ENCODE measurements around the gene TMEM238. TPM values are rescaled to one million over a fixed set of nuclear protein-coding genes. Genes with fewer than 3 reads are reported as not detected.

Gene TMEM238
- total RNA-seq, 1 experiment from 2014 or later: 1.0 TPM

DNA sequence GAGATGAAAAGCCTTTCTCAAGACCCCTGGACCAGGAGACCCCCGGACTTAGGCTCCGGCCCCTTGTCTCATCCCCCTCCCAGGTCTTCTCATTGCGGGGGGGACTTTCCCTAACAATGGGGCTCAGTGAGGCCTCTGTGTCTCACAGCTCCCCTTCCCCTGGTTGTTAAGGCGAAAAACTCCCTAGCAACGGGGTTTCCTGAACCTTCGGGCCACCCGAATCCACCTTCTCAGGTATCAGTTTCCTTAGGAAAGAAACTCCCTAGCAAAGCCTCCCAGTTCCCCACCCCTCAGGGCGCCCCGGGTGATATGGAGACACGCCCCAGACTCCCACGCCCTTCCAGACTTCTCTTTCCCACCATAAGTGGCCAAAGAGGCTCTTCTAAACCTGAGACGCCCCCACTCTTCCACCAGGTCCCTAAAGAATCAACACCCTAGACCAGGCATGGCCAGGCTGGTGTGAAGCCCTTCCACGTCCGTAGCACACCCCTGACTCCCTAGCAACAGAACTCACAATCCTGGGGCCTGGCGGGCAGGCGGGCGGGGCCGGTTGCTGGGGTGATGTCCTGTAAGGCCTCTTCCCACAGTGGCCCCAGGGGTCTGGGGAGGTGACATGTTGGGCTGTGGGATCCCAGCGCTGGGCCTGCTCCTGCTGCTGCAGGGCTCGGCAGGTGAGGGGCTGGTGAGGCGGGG, 7.7 kb downstream of the TMEM238 start, which contains the start of gene TMEM190:
Gene TMEM190, plus strand, starts transcription at position 586 of the 693 bp plus-strand sequence. Its CDS starts 28 bp downstream, at position 614.
- no peaks in the 10 kb centered on the region for H3K36me3 ChIP-seq (replicated peaks; ENCODE audit: control insufficient read depth, insufficient read depth, low read length)
- H3K4me3 ChIP-seq (ENCODE audit: insufficient read depth, low read depth, low read length): peak within 1 kb of the TSS; percentile 43
- peaks cover 20% of the 10 kb centered on the region for H3K27me3 ChIP-seq (ENCODE audit: control insufficient read depth, insufficient read depth, low read length)
- peak; percentile 84 for DNase-seq

DNA sequence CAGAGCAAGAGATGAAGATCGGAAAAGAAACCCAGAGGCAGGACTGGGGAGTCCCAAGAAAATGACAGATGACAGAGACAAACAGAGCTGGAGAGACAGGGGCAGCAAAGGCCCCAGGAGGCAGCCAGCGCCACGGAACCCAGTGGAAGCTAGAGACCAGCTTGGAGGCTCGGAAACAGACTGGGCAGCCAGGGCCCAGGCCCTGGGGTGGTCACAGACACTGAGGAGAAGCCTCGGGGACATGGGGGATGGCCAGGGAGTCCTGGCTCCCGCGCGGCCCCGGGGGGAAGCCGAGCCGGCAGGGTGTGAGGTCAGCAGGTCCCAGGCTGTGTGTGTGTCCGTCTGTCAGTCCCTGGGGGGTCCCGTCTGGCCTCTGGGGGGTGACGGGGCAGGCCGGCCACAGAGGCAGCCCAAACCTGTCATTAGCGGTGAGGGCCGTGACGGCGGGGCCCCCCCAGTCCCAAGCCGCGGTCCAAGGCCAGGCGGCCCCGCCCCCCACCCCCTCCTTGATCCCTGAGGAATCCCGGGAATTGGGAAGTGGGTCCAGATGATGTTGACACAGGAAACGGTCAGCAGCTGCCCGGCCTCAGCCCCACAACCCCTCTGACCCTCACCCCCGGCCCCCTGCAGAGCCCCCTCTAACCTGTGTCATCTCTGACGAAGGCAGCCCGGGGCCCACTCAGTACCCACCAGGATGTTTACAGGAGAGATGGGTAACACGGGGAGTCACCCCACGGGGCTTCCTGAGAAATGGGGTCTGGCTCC, 9.9 kb downstream of the TMEM238 start:
- no peaks in the 10 kb centered on the region for H3K36me3 ChIP-seq (replicated peaks; ENCODE audit: control insufficient read depth, insufficient read depth, low read length)
- H3K27me3 ChIP-seq (ENCODE audit: control insufficient read depth, insufficient read depth, low read length): peaks cover 36% of the 10 kb centered on the region
- peak; percentile 88 for DNase-seq
- H3K4me3 ChIP-seq (ENCODE audit: insufficient read depth, low read depth, low read length): no peak overlapping the region

DNA sequence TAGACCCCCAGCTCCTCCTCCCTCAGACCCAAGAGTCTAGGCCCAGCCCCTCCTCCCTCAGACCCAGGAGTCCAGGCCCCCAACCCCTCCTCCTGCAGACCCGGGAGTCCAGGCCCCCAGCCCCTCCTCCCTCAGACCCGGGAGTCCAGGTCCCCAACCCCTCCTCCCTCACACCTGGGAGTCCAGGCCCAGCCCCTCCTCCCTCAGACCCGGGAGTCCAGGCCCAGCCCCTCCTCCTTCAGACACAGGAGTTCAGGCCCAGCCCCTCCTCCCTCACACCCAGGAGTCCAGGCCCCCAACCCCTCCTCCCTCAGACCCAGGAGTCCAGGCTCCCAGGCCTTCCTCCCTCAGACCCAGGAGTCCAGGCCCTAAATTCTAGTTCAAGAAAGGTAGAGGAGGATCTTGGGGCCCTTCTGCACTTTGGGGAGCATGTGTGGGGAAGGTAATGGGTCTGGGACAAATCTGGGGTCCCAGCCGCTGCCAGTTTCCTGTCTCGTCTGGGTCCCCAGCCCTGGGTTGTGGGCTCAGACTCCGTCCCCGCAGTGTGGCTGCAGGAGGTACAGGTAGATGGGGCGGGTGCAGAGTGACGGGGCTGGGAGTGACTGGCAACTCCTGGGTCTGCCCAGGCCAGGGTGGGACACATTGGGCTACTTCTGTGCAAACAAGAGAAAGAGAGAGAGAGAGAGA, 10.6 kb downstream of the TMEM238 start:
- Histone ChIP-seq H3K36me3 (replicated peaks; ENCODE audit: control insufficient read depth, insufficient read depth, low read length) (no peaks in the 10 kb centered on the region), H3K4me3 (ENCODE audit: insufficient read depth, low read depth, low read length) (no peak overlapping the region), H3K27me3 (ENCODE audit: control insufficient read depth, insufficient read depth, low read length) (peaks cover 41% of the 10 kb centered on the region)
- peak; percentile 82 for DNase-seq

- Histone ChIP-seq H3K36me3 (replicated peaks; ENCODE audit: control insufficient read depth, insufficient read depth, low read length) (no peaks in the 10 kb centered on the region), H3K4me3 (ENCODE audit: insufficient read depth, low read depth, low read length) (no peak overlapping the region), H3K27me3 (ENCODE audit: control insufficient read depth, insufficient read depth, low read length) (peaks cover 39% of the 10 kb centered on the region)
- peak; percentile 73 for DNase-seq
Observed at GRCh38 chr19:55372316-55373081, 11.6 kb downstream of the TMEM238 start.

GRCh38 chr19:55370305-55370988, 13.6 kb downstream of the TMEM238 start, which contains the start of gene IL11:
TSS of gene IL11 (minus strand) at chr19:55370463. CDS start at chr19:55370310, 153 bp downstream.
- Histone ChIP-seq H3K4me3 (ENCODE audit: insufficient read depth, low read depth, low read length) (peak within 1 kb of the TSS; percentile 59), H3K27me3 (ENCODE audit: control insufficient read depth, insufficient read depth, low read length) (peaks cover 36% of the 10 kb centered on the region), H3K36me3 (replicated peaks; ENCODE audit: control insufficient read depth, insufficient read depth, low read length) (no peaks in the 10 kb centered on the region)
- no peak for DNase-seq

DNA sequence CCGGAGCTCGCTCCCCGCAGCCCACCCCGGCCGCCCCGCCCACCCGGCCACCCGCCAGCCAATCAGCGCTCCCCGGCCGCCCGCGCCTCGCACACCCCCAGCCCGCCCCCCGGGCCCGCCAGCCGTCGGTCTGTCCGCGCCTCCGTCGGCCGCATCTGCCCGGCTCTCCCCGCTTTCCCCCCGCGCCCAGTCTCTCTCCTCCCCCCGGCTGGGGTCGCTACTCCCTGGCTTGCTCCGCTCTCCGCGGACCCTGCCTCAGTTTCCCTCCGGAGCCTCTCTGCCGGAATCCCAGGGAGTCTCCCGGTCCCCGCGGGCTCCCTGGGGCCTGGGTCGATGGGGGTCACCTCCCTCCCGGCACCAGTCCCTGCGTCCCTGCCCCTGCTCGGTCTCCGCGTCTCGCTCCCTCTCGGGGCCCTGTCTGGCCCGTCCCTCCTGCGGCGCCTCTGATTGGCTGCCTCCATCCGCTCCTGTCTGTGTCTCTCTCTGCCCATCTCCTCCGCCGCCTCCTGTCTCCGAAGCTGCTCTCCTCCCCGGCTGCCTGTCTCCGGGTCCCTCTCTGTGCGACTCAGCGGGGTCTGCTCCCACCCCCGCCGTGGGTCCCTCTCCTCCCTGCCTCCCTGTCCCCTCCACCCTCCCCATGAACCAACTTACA, 14.3 kb downstream of the TMEM238 start:
- no peaks in the 10 kb centered on the region for H3K36me3 ChIP-seq (replicated peaks; ENCODE audit: control insufficient read depth, insufficient read depth, low read length)
- peak overlapping the region; percentile 59 for H3K4me3 ChIP-seq (ENCODE audit: insufficient read depth, low read depth, low read length)
- DNase-seq: peak; percentile 99
- peaks cover 36% of the 10 kb centered on the region for H3K27me3 ChIP-seq (ENCODE audit: control insufficient read depth, insufficient read depth, low read length)

DNA sequence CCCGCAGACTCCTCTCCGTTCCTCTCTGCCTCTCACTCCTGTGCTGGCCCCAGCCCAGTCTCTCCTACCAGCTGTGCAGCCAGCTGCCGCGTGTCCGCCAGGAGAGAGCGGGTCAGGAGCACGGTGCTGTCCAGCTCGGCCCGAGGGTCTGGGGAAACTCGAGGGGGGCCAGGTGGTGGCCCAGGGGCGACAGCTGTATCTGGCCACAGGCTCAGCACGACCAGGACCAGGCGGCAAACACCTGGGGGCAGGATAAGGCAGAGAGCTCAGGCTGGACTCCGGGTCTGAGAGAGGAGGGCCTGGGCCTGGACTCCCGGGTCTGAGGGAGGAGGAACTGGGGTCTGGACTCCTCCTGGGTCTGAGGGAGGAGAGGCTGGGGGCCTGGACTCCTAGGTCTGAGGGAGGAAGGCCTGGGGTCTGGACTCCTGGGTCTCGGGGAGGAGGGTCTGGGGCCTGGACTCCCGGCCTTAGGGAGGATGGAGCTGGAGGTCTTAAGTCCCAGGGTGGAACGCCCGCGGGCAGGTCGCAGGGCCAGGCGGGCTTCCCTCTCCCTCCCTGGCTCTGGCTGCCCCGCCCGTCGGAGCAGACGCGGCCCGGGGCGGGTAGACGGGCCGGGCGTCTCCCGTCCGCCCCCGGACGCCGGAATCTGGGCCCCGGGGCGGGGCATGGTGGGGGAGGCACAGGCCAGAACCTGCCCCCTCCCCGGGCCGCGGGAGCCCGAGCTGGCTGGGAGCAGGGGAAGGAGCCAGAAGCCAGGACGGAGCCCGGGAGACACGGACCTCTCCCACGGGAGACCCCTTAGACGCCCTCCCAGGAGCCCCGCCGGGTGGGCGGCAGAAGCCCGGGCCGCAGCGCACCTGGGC, 15.2 kb downstream of the TMEM238 start:
- Histone ChIP-seq H3K4me3 (ENCODE audit: insufficient read depth, low read depth, low read length) (peak overlapping the region; percentile 59), H3K36me3 (replicated peaks; ENCODE audit: control insufficient read depth, insufficient read depth, low read length) (no peaks in the 10 kb centered on the region), H3K27me3 (ENCODE audit: control insufficient read depth, insufficient read depth, low read length) (peaks cover 36% of the 10 kb centered on the region)
- DNase-seq: peak; percentile 92

GRCh38 chr19:55368106-55368505, 16.0 kb downstream of the TMEM238 start:
- H3K36me3 ChIP-seq (replicated peaks; ENCODE audit: control insufficient read depth, insufficient read depth, low read length): no peaks in the 10 kb centered on the region
- no peak overlapping the region for H3K4me3 ChIP-seq (ENCODE audit: insufficient read depth, low read depth, low read length)
- peaks cover 36% of the 10 kb centered on the region for H3K27me3 ChIP-seq (ENCODE audit: control insufficient read depth, insufficient read depth, low read length)
- no peak for DNase-seq

- Histone ChIP-seq H3K36me3 (replicated peaks; ENCODE audit: control insufficient read depth, insufficient read depth, low read length) (no peaks in the 10 kb centered on the region), H3K4me3 (ENCODE audit: insufficient read depth, low read depth, low read length) (no peak overlapping the region), H3K27me3 (ENCODE audit: control insufficient read depth, insufficient read depth, low read length) (peaks cover 30% of the 10 kb centered on the region)
- no peak for DNase-seq
Observed at GRCh38 chr19:55366790-55367189, 17.3 kb downstream of the TMEM238 start.

GRCh38 chr19:55365964-55366363, 18.1 kb downstream of the TMEM238 start:
- Histone ChIP-seq H3K27me3 (ENCODE audit: control insufficient read depth, insufficient read depth, low read length) (peaks cover 23% of the 10 kb centered on the region), H3K4me3 (ENCODE audit: insufficient read depth, low read depth, low read length) (no peak overlapping the region), H3K36me3 (replicated peaks; ENCODE audit: control insufficient read depth, insufficient read depth, low read length) (no peaks in the 10 kb centered on the region)
- no peak for DNase-seq

GRCh38 chr19:55365245-55365644, 18.8 kb downstream of the TMEM238 start:
- no peaks in the 10 kb centered on the region for H3K36me3 ChIP-seq (replicated peaks; ENCODE audit: control insufficient read depth, insufficient read depth, low read length)
- no peak for DNase-seq
- peaks cover 18% of the 10 kb centered on the region for H3K27me3 ChIP-seq (ENCODE audit: control insufficient read depth, insufficient read depth, low read length)
- no peak overlapping the region for H3K4me3 ChIP-seq (ENCODE audit: insufficient read depth, low read depth, low read length)

DNA sequence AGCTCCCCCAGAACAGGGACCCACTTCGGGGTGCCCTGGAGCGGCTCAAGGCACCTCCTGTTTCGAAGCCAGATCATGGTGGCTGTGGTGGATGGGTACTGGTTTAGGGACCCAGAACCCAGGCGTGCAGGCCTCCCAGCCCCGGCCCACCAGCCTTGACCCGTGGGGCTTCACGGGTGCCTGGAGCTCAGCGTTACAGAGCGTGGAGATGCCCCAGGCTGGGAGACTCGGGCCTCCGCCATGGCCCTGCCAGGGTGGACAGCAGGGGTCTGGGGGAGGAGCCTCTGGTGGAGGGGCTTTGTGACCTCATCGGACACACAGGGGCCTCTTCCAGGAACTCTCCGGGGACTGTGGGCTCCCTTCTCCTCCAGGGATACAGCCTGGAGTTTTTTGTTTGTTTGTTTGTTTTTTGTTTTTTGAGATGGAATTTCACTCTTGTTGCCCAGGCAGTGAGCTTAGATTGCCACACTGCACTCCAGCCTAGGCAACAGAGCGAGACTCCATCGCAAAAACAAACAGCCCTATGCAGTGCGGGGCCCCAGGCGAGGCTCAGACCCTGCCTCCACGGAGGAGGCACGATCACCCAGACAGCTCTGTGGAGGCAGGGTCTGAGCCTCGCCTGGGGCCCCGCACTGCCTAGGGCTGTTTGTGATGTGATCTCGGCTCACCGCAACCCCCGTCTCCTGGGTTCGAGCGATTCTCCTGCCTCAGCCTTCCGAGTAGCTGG, 20.9 kb downstream of the TMEM238 start, which contains the start of gene GARIN5B:
Gene GARIN5B, minus strand, starts transcription at position 271 of the 727 bp plus-strand sequence. Its CDS starts 194 bp downstream, at position 77.
- H3K27me3 ChIP-seq (ENCODE audit: control insufficient read depth, insufficient read depth, low read length): peaks cover 1% of the 10 kb centered on the region; the same call in 1 of the 2 replicates
- no peak within 1 kb of the TSS for H3K4me3 ChIP-seq (ENCODE audit: insufficient read depth, low read depth, low read length)
- DNase-seq: peak; percentile 87
- no peaks in the 10 kb centered on the region for H3K36me3 ChIP-seq (replicated peaks; ENCODE audit: control insufficient read depth, insufficient read depth, low read length)

Measured in H7 (cell line).